COLO829 (cell line): ENCODE data around the gene TBC1D16.

Experiments used
- DNase-seq: peaks from one replicate; pipeline ENCODE4 v3.0.0; 2012; ENCODE audit warnings: low spot score

The TBC1D16 gene

GRCh38 chr17:79925242-79925957 lies 110.3 kb downstream of the TBC1D16 start:
- no peak for DNase-seq

GRCh38 chr17:79924639-79924976 lies 111.1 kb downstream of the TBC1D16 start:
- DNase-seq = no peak

GRCh38 chr17:79923974-79924638 lies 111.6 kb downstream of the TBC1D16 start:
- peak; percentile 29 for DNase-seq

- no peak for DNase-seq
Observed at GRCh38 chr17:79922798-79923197, 112.9 kb downstream of the TBC1D16 start.

GRCh38 chr17:79922116-79922601 lies 113.5 kb downstream of the TBC1D16 start:
- DNase-seq = no peak

- no peak for DNase-seq
Observed at GRCh38 chr17:79921411-79922115, 114.1 kb downstream of the TBC1D16 start.

- DNase-seq = no peak
Observed at GRCh38 chr17:79920751-79921410, 114.8 kb downstream of the TBC1D16 start.

- no peak for DNase-seq
Observed at GRCh38 chr17:79919862-79920720, 115.6 kb downstream of the TBC1D16 start.

GRCh38 chr17:79919164-79919585 lies 116.5 kb downstream of the TBC1D16 start:
- DNase-seq = peak; percentile 84

GRCh38 chr17:79918581-79919163 lies 117.0 kb downstream of the TBC1D16 start:
- DNase-seq = no peak

GRCh38 chr17:79917902-79918484 lies 117.7 kb downstream of the TBC1D16 start:
- DNase-seq = no peak

- no peak for DNase-seq
Observed at GRCh38 chr17:79916991-79917901, 118.4 kb downstream of the TBC1D16 start.

- DNase-seq = no peak
Observed at GRCh38 chr17:79916506-79916905, 119.2 kb downstream of the TBC1D16 start.

GRCh38 chr17:79915850-79916430 lies 119.7 kb downstream of the TBC1D16 start:
- DNase-seq = no peak

- no peak for DNase-seq
Observed at GRCh38 chr17:79914813-79915740, 120.6 kb downstream of the TBC1D16 start.

- DNase-seq = no peak
Observed at GRCh38 chr17:79913896-79914812, 121.5 kb downstream of the TBC1D16 start.

GRCh38 chr17:79913451-79913850 lies 122.2 kb downstream of the TBC1D16 start:
- no peak for DNase-seq
